OCI-LY1 (cell line): Measurements from ENCODE around the gene MICAL1.

Source experiments
- CTCF ChIP-seq: fragments of 200-600 bp; sonication (generic), shearing (Covaris generic); IDR thresholded peaks from 2 replicates; pipeline ENCODE4 v1.5.1; 2017; ENCODE audit warnings: mild to moderate bottlenecking, antibody characterized with exemption, low read length, moderate library complexity, mixed read lengths
- EZH2 ChIP-seq: fragments of 200-600 bp; sonication (generic), shearing (Covaris generic); IDR thresholded peaks from 2 replicates; pipeline ENCODE4 v1.8.0; 2017; ENCODE audit warnings: borderline replicate concordance, mixed run types, mild to moderate bottlenecking, antibody characterized with exemption, low read length, moderate library complexity, mixed read lengths

- TF ChIP-seq CTCF (no peak), EZH2 (no peak)
These were observed 806 bp downstream of the MICAL1 start for GRCh38 chr6:109454496-109455436.
